Fibroblast of villous mesenchyme (primary cell): ENCODE measurements around the gene NXPH1. TPM values are rescaled to one million over a fixed set of nuclear protein-coding genes. Genes with fewer than 3 reads are reported as not detected.

Experiments used
- DNase-seq: peaks from one replicate; pipeline ENCODE4 v3.0.0-alpha.2; 2010; ENCODE audit warnings: low read depth
- H3K4me3 ChIP-seq: 2 replicates; pipeline ENCODE4 v1.5.1; 2011; ENCODE audit warnings: low read depth, mild to moderate bottlenecking, low read length
- total RNA-seq: library from RNA; depleted of rRNA; stranded (reverse); fragments of >200 nt; gene quantifications from 2 replicates; pipeline ENCODE4 v1.2.3, GENCODE V29; 2012
- TF ChIP-seq, protein P1 (sequence below): IDR thresholded peaks from 2 replicates; pipeline ENCODE4 v1.5.1; 2012; ENCODE audit warnings: low read depth, mild to moderate bottlenecking, low read length; ENCODE audit not compliant: insufficient read depth

NXPH1 gene
- total RNA-seq, 1 donor = not detected

DNA sequence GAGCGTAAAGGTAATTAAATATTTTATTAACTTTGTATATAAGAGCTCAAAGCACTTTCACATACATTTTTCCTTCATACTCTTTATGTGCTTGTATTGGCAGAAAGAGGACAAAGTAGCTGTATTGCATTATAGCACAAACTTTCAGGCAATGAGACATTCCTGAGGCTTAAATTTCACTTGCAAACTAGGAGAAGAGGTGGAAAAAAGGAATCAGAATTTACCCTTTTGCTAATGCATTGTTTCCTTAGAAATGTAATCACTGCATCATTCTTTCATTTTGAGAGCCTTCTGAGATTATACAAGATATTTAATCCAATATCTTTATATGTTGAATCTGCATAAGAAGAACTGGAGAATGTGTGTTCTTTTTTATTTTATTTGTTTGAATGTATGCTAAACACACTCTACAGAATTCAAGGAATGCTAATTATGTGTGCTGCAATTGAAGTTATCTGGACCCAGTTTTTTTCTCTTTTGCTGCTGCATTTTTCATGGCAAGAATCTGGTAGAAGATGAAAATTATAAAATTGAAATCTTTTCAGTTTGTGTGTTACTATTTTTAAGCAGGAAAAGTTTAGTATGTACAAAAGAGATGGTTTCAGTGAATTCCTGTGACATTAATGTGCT, 185.1 kb downstream of the NXPH1 start:
- no peak for DNase-seq
- no peak overlapping the region for H3K4me3 ChIP-seq
- TF ChIP-seq, protein P1, sequence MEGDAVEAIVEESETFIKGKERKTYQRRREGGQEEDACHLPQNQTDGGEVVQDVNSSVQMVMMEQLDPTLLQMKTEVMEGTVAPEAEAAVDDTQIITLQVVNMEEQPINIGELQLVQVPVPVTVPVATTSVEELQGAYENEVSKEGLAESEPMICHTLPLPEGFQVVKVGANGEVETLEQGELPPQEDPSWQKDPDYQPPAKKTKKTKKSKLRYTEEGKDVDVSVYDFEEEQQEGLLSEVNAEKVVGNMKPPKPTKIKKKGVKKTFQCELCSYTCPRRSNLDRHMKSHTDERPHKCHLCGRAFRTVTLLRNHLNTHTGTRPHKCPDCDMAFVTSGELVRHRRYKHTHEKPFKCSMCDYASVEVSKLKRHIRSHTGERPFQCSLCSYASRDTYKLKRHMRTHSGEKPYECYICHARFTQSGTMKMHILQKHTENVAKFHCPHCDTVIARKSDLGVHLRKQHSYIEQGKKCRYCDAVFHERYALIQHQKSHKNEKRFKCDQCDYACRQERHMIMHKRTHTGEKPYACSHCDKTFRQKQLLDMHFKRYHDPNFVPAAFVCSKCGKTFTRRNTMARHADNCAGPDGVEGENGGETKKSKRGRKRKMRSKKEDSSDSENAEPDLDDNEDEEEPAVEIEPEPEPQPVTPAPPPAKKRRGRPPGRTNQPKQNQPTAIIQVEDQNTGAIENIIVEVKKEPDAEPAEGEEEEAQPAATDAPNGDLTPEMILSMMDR = no peak

DNA sequence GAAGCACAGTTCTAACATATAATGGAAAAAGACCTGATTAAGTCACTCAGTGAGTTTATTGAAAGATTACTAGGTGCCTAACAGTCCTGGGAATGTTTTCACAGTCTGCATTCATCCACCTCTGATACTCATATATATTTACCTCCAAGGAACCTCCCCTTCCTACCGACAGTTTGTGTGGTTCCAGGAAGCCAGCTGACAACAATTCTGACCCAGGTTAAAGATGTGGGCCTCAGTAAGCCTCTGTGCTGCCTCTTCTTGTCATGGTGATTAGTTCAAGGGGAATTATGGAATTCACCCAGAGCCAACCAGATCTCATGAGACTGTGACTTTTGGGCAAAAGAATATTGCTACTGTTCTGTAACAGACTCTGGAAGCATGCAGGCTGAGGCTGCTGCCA, 186.8 kb downstream of the NXPH1 start:
- TF ChIP-seq, protein P1 = no peak
- no peak for DNase-seq
- H3K4me3 ChIP-seq = no peak overlapping the region

DNA sequence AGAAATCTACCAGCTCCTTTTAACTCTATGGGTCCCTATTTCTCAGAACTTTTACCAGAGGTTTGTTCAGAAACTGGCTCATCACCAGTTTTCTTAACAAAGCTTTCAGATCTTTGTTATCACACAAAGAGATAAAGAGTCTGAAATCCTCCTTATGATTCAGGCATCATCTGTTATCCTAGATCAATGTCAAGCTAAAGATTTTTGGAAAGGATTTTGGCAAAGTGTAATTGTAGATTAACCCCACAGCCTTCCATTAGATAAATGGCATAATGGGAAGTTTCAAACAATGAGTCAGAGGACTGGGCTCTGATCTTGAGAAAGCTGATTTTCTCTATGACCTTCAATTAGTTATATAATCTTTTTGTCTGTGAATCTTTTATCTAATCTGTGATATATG, 192.2 kb downstream of the NXPH1 start:
- DNase-seq = no peak
- no peak overlapping the region for H3K4me3 ChIP-seq
- TF ChIP-seq, protein P1 = no peak

DNA sequence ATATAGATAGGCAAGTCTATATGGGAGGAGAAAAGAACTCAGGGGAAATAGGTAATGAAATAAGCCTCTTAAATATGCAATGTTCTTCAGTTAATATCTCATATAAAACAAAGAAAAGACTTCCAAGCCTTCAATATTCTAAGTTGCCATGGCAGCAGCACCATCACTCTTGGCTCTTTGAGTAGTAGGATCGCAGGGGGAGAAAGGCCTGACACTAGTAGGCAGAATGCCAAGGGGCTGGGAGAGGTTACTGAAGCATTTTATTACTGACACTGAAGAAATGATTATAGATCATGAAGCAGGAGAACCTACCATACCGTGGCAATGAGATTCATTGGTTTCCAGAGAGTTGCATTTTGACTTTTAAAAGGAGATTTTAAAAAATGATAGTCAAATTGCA, 193.9 kb downstream of the NXPH1 start:
- H3K4me3 ChIP-seq = no peak overlapping the region
- DNase-seq = no peak
- TF ChIP-seq, protein P1 = no peak

DNA sequence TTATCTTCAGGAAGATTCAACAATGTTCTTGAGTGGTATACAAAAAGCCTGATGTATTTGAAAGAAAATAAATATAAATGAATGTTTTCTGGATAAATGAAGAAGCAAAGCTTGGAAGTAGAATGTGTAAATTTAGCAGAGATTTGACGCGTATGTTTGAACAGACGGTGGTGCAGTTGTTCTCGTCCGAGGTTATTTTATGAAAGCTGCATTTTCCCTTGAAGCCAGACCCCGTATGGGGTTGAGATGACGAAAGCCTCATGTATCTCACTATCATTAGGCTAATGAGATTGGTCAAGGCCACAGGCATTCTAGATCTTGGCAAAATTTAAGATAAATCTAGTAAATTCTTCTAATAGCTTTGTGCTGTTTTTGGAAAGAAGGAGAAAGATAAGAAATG, 195.2 kb downstream of the NXPH1 start:
- DNase-seq = no peak
- TF ChIP-seq, protein P1 = no peak
- no peak overlapping the region for H3K4me3 ChIP-seq

DNA sequence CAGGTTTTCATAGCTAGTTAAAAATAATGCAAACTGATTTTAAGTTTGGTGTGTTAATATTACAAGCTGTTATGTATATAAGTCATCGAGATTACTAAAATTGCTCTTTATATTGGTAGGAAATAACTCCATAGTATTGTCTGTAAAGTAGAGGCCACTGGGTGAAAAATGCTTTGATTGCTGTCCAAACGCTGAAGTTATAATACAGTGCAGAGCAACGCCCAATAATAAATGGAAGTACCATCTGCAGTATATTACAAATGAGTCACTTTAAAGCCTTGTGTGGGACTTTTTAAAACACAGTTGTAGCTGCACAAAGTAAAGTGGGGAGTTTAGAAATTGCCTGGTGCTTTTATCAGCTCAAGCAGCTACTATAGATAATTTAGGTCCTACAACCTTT, 196.1 kb downstream of the NXPH1 start:
- no peak overlapping the region for H3K4me3 ChIP-seq
- TF ChIP-seq, protein P1 = no peak
- DNase-seq = no peak

DNA sequence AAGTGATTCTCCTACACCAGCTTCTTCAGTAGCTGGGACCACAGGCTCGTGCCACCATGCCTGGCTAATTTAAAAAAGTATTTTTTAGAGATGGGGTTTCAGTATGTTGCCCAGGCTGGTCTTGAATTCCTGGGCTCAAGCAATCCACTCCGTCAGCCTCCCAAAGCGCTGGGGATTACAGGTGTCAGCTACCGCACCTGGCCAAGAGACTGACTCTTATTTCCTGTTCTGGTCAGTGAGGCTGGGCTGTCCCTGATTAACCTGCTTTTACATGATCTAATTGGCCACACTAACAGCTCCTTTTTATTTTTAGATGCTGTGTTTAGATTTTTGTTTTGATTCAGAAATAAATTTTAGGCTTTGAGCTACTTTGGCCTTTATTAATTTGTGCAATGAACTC, 203.9 kb downstream of the NXPH1 start:
- DNase-seq = no peak
- no peak overlapping the region for H3K4me3 ChIP-seq
- TF ChIP-seq, protein P1 = no peak
